HuH-7 (cell line): ENCODE data around the gene TMEM40.
"Not testable (repeated sequence)": the region's sequence is repeated elsewhere in the genome, so short reads cannot be mapped to it uniquely, and the experiment has no call there.

ENCODE experiments used
- DNase-seq: peaks from one replicate; pipeline ENCODE4 v3.0.0; 2011; ENCODE audit warnings: low spot score

The TMEM40 gene

GRCh38 chr3:12759097-12759679 lies at the start of gene TMEM40:
Gene TMEM40 (minus strand): TSS chr3:12759259. CDS start chr3:12749832, 9,427 bp downstream.
- DNase-seq = no peak

GRCh38 chr3:12808587-12808986 lies 49.5 kb upstream of the TMEM40 start:
- no peak for DNase-seq

DNA sequence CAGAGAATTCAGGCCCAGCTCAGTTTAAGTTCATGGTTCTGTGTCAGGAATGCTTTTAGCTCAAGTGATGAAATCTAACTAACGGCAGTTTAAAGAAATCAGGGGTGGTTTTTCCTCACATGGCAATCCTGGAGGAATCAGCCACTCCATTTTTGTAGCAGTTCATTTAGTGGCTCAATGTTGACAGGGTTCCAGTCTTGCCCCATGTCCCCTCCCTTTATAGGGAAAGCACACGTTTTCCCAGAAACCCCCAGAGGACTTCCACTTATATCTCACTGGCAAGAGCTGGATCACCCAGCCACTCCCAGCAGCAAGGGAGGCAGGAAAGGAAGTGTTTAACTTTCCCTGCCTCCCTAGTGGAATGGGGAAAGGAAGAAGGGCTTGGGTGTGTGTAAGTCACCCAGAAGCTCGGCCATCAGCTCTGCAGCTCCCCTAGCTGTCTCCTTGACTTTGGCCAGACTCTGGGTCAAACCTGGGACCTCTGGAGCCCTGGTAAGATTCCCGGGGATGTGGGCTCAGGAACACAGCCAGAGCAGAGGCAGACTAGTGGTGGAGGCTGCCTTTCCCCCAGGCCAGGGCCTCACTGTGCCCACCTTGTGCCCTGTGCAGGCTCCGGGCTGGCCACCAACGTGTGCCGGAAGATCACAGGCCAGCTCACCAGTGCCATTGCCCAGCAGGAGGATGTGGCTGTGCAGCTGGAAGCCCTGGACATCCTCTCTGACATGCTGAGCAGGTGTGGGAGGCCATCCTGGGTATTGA lies 48.7 kb upstream of the TMEM40 start:
- no peak for DNase-seq

DNA sequence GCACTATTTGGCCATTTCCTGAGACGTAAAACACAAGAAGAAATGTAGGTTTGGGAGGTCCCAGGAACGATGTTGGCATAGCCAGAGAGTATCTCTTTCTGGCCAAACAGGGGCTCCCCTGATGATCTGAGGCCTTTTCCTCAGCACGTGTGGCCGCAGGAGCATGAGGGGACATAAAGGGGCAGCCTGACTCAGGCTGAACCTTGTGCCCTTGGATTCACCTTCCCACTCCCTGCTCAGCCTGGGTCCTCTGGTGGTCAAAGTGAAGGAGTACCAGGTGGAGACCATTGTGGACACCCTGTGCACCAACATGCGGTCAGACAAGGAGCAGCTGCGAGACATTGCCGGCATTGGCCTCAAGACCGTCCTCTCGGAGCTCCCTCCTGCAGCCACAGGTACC lies 48.0 kb upstream of the TMEM40 start:
- DNase-seq = no peak

DNA sequence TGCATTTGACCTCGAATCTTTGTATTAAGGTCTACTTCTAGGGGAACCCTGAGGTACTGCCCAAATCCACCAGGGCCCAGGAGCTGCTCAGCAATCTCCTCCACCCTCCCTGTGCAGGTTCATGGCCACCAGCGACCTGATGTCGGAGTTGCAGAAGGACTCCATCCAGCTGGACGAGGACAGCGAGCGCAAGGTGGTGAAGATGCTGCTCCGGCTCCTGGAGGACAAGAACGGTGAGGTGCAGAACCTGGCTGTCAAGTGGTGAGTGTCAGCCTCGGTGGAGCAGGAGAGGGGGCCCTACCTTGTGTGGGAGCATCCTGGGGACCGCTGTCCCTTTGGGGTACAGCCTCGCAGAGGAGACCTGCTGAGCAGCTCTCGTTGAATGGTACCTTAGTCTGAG lies 44.3 kb upstream of the TMEM40 start:
- no peak for DNase-seq

DNA sequence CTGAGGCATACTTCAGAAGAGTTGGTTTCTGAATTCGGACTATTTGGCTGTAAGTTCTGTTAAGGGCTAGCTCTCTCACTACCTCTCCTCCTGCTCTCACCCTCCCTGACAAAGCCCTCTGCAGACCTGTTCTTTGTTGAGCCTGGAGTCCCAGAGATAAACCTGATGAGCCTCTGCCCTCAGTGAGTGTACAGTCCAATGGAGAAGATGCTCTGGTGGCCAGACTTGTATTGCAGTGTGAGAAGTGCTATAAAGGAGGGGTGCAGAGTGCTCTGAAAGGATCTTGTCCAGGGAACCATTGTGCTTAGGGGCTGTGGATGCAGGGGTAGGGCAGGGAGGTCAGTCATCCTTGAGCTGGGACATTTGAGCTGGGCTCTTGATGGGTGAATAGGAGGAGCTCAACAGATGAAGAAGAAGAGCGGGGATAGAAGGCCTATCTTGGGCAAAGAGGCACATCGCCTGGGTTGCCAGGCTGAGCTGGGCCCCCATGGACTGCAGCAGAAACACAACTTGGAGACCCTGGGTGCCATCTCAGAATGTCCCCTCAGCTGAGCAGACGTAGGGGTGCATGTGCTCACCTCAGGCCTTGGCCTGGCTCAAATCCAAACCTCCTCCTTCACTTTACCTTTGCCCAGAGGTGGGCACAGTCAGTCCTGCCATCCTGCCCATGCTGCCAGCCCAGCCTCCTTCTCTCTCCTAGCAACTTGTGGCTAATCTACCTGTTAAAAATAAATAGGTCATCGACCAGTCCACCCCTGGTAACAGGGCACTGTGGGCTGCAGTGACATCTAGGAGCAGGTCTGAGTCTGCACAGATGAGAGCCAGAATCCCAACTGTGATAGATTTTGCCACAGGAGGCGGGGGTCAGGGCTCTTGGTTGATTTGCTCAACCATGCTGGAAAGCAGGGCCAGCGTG lies 40.7 kb upstream of the TMEM40 start:
- no peak for DNase-seq

- no peak for DNase-seq
These were observed 39.6 kb upstream of the TMEM40 start for GRCh38 chr3:12798559-12799179.

DNA sequence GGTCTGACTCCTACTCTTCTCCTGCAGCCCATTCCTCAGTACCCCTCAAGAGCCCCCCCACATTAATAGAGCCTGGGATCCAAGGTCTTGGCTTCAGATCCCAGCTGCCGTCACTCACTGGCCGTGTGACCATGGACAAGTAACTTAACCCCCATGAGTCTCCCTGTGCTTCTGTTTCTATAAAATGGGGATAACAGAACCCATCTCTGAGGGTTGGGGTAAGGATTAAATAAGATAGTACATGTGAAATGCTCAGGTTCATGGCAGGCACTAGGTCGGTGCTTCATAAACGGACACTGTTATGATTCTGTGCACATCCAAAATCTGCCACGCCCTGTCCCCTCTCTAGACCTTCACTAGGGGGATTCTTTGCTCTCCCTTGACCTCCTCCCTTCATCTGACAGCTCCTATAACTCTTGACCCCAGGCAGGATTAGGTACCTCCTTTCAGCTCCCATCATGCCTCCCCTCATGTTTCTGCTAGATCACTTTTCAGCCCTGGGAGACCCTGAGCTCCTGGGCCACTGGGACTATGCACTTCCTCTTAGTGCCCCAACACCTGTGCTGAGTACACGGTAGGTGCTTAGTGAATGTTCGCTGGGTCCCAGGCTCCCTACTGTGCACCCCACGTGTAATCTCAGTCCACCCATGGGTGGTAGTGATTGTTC lies 39.0 kb upstream of the TMEM40 start:
- no peak for DNase-seq

DNA sequence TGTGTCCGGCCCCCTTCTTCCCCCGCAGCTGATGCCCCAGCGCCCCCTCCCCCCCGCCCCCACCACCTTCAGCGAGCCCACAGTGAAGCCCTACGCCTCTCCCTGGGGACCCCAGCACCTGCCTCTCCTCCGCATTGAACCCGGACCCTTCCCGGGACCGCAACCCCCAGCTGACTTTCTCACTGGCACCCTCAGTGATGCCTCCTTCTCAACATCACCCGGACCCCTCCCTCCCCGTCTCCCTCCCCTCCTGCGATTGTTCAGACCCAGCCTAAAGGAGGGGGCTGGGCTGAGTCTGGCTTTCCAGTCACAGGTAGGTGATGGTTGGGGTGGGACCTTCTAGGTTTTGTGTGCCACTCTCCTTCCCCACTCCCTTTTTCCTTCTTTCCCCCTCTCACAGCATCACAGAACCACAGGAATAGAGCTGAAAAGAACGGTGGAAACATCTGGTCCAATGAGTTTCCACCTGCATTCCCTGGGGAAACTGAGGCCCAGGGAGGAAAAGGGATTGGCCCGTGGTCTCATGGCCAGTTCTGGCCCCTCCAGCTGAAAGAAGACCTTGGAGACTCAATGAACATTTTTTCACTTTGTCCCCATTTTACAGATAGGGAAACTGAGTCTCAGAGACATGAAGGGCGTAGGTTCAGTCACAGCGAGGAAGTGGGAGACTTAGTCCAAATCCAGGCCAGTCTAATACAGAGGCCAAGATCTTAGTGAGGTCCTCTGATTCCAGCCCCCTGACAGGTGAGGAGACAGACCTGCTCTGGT lies 38.2 kb upstream of the TMEM40 start:
- no peak for DNase-seq

GRCh38 chr3:12796171-12797123 lies 37.4 kb upstream of the TMEM40 start, which contains the start of gene CAND2:
Gene CAND2 (plus strand): TSS chr3:12796680. CDS start chr3:12796721, 41 bp downstream.
- DNase-seq = peak; percentile 65

- no peak for DNase-seq
These were observed 34.6 kb upstream of the TMEM40 start for GRCh38 chr3:12793701-12794100.

- no peak for DNase-seq
These were observed 32.4 kb upstream of the TMEM40 start for GRCh38 chr3:12791430-12791829.

DNA sequence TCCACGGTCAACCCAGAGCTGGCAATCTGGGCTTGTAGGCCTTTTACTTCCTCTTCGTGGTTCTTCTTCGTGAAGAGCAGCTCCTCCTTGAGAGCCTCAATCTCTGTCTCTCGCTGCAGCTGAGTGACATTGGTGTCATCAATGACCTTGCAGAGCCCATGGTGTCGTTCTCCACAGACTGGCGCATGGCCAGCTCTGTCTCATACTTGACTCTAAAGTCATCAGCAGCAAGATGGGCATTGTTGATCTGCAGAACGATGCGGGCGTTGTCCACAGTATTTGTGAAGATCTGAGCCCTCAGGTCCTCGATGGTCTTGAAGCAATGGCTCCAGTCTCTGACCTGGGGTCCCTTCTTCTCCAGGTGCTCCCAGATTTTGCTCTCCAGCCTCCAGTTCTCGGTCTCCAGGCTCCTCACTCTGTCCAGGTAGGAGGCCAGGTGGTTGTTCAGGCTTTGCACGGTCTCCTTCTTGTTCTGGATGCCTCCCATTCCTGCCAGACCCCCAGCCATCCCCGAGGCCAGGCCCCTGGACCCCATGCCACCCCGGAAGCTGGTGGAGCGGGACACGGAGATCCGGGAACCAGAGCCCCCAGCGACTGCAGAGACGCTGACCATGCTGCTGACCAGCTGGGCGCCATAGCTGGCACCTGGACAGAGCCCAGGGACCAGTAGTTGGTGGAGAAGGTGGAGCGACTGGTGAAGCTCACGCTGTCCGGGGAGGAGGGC lies 29.1 kb upstream of the TMEM40 start:
- DNase-seq = not testable (repeated sequence)

DNA sequence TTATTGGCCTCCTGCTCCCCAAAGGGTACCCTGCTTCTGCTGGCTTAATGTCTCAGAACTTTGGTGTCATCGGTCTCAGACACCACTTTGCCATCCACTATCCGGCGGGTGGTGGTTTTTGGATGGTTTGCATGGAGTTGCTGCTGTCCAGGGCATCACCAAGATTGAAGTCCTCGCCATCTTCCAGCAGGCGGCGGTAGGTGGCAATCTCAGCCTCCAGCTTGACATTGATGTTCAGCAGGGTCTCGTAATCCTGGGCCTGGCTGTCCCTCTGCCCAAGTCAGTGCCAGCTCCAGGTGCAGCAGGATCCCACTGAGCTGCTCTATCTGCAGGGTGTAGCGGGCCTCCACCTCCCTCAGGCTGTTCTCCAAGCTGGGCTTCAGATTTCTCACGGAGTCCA lies 28.3 kb upstream of the TMEM40 start:
- DNase-seq = not testable (repeated sequence)

GRCh38 chr3:12785096-12785495 lies 26.0 kb upstream of the TMEM40 start:
- no peak for DNase-seq

DNA sequence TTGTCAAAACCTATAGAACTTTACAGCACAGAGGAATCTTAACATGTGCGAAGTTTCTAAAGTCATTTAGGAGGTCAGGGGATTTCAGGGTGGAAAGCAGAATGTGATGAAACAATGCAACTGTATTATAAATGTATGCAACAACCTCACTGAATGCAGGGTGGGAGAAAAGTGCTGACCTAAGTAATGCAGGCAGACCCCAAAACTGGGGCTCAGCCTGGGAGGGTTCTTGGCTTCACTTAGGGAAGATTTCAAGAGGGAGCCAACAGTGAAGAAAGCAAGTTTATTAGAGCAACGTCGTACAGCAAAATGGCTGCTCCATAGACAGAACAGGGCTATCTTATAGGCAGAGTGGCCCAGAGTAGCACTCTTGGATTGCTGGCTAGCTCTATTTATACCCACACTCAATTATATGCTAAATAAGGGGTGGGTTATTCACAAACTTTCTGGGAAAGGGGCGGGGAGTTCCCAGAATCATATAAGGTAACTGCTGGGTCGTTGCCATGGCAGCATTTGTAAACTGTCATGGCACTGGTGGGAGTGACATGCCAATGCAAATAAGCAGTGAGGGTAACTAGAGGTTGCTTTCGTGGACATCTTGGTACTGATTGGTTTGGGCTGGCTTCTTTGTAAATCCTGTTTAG lies 23.2 kb upstream of the TMEM40 start:
- no peak for DNase-seq

- DNase-seq = no peak
These were observed 21.7 kb upstream of the TMEM40 start for GRCh38 chr3:12780751-12781150.

GRCh38 chr3:12777171-12777570 lies 18.1 kb upstream of the TMEM40 start:
- DNase-seq = no peak
